ENCODE results near the gene C1QTNF2. TPM values are rescaled to one million over a fixed set of nuclear protein-coding genes. Genes with fewer than 3 reads are reported as not detected.

Gene C1QTNF2
- total and polyA plus RNA-seq, 2 of the 13 experiments (the other 11 are each of a cell fraction or from before 2014, with no cell fraction given) = not detected

DNA sequence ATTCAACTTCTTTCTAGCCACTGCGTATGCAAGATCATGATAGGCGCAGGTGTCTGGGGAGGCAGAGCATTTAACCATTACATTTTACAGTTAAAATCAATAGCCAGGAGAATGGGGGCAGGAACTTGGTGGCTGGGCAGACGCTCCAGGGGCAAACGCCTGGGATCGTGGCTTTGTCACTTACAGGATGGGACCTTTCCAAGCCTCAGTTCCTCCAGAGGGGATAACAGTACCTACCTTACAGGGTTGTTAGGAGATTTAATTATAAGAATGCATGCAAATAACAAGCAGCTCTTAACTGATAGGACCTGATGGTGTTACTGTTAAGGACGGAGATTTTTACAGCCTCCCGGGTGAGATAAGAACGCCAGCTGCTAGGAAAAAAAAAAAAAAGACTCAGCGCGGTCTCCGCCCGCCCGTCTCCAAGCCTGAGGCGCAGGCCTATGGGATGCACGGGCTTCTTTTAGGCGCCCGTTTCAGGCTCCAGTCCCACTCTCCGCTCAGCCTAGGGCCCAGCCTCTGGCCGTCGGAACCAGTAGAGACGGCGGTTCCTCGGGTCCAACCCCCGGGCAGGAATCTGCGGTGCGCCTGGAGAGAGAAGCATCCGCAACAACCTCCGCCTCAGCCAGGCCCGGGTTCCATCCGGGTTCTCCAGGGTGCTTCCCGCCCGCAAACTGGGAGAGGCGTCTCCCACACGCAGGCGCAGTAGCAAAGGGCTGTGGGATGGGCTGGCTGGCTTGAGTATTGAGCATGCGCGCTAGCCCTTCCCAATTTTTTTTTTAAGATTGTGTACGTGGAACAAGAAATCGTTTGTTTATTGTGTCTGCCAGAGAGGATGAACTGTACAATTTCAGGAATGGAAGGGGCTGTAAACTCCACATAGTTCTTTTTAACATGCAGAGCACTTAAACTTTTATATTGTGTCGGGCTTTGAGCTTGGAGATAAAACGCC lies 29.3 kb upstream of the C1QTNF2 start, which contains the start of gene FAM200C (continued):
- TF ChIP-seq ZNF784 (CRISPR knock-in tag; IDR thresholded peaks at IDR 0.05; ENCODE audit: borderline replicate concordance) (peak; percentile 82), ZNF350 (CRISPR knock-in tag; IDR thresholded peaks at IDR 0.05; ENCODE audit: borderline replicate concordance, low read depth) (peak; percentile 88; the same call in 1 of the 2 replicates), ZFAT (CRISPR knock-in tag; conservative IDR thresholded peaks at IDR 0.05) (no peak), HOXD1 (CRISPR knock-in tag; IDR thresholded peaks at IDR 0.05) (0 out of 2 replicates have a peak, but pooled peaks have one; percentile 14), ZNF777 (CRISPR knock-in tag; IDR thresholded peaks at IDR 0.05) (no peak), ZNF460 (CRISPR knock-in tag; IDR thresholded peaks at IDR 0.05; ENCODE audit: borderline replicate concordance) (no peak), ARNT (IDR thresholded peaks at IDR 0.05) (no peak), CBX5 (CRISPR knock-in tag; IDR thresholded peaks at IDR 0.05; ENCODE audit: borderline replicate concordance) (no peak), TMF1 (CRISPR knock-in tag; IDR thresholded peaks at IDR 0.05; ENCODE audit: low read depth) (no peak), ZNF737 (CRISPR knock-in tag; IDR thresholded peaks at IDR 0.05; ENCODE audit: borderline replicate concordance) (no peak), ZNF24 (IDR thresholded peaks at IDR 0.05) (no peak), TAF15 (IDR thresholded peaks at IDR 0.05; ENCODE audit: low read depth, low read length, poor library complexity, severe bottlenecking) (no peak), SRSF9 (IDR thresholded peaks at IDR 0.05; ENCODE audit: borderline replicate concordance, insufficient read depth, low read depth, low read length, poor library complexity, severe bottlenecking) (no peak), ZNF747 (CRISPR knock-in tag; IDR thresholded peaks at IDR 0.05; ENCODE audit: borderline replicate concordance) (no peak)
- TF ChIP-seq, protein P1, sequence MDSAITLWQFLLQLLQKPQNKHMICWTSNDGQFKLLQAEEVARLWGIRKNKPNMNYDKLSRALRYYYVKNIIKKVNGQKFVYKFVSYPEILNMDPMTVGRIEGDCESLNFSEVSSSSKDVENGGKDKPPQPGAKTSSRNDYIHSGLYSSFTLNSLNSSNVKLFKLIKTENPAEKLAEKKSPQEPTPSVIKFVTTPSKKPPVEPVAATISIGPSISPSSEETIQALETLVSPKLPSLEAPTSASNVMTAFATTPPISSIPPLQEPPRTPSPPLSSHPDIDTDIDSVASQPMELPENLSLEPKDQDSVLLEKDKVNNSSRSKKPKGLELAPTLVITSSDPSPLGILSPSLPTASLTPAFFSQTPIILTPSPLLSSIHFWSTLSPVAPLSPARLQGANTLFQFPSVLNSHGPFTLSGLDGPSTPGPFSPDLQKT (CRISPR knock-in tag; IDR thresholded peaks at IDR 0.05; ENCODE audit: borderline replicate concordance) = no peak
- TF ChIP-seq, protein P2, sequence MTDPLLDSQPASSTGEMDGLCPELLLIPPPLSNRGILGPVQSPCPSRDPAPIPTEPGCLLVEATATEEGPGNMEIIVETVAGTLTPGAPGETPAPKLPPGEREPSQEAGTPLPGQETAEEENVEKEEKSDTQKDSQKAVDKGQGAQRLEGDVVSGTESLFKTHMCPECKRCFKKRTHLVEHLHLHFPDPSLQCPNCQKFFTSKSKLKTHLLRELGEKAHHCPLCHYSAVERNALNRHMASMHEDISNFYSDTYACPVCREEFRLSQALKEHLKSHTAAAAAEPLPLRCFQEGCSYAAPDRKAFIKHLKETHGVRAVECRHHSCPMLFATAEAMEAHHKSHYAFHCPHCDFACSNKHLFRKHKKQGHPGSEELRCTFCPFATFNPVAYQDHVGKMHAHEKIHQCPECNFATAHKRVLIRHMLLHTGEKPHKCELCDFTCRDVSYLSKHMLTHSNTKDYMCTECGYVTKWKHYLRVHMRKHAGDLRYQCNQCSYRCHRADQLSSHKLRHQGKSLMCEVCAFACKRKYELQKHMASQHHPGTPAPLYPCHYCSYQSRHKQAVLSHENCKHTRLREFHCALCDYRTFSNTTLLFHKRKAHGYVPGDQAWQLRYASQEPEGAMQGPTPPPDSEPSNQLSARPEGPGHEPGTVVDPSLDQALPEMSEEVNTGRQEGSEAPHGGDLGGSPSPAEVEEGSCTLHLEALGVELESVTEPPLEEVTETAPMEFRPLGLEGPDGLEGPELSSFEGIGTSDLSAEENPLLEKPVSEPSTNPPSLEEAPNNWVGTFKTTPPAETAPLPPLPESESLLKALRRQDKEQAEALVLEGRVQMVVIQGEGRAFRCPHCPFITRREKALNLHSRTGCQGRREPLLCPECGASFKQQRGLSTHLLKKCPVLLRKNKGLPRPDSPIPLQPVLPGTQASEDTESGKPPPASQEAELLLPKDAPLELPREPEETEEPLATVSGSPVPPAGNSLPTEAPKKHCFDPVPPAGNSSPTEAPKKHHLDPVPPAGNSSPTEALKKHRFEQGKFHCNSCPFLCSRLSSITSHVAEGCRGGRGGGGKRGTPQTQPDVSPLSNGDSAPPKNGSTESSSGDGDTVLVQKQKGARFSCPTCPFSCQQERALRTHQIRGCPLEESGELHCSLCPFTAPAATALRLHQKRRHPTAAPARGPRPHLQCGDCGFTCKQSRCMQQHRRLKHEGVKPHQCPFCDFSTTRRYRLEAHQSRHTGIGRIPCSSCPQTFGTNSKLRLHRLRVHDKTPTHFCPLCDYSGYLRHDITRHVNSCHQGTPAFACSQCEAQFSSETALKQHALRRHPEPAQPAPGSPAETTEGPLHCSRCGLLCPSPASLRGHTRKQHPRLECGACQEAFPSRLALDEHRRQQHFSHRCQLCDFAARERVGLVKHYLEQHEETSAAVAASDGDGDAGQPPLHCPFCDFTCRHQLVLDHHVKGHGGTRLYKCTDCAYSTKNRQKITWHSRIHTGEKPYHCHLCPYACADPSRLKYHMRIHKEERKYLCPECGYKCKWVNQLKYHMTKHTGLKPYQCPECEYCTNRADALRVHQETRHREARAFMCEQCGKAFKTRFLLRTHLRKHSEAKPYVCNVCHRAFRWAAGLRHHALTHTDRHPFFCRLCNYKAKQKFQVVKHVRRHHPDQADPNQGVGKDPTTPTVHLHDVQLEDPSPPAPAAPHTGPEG (CRISPR knock-in tag; IDR thresholded peaks at IDR 0.05) = peak; percentile 92
- TF ChIP-seq, protein P3, sequence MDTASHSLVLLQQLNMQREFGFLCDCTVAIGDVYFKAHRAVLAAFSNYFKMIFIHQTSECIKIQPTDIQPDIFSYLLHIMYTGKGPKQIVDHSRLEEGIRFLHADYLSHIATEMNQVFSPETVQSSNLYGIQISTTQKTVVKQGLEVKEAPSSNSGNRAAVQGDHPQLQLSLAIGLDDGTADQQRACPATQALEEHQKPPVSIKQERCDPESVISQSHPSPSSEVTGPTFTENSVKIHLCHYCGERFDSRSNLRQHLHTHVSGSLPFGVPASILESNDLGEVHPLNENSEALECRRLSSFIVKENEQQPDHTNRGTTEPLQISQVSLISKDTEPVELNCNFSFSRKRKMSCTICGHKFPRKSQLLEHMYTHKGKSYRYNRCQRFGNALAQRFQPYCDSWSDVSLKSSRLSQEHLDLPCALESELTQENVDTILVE (CRISPR knock-in tag; IDR thresholded peaks at IDR 0.05) = peak; percentile 24; the same call in 1 of the 2 replicates
